Measurements from ENCODE around the gene EEF1AKMT1. TPM values are rescaled to one million over a fixed set of nuclear protein-coding genes. Genes with fewer than 3 reads are reported as not detected.

The EEF1AKMT1 gene
- total RNA-seq, 1 experiment from 2014 or later = 8.9 TPM

DNA sequence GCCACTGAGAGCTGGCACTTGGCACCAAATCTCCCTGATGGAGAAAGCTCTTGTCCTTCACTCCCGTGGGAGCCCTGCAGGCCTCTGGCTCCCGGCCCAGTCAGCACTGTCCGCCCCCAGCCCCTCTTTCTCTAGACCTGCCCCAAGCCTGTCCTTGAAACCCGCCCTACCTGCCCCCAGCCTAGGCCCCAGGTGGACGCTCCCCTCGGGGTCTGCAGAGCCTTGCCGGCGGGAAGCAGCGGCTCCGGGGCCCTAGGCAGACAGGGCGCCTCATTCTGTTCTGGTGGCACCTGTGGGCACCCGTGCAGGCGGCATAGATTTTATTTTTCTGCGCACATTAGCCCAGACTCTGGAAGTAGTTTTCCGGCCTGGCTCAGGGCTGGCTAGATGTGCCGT, 52.7 kb downstream of the EEF1AKMT1 start:
- Histone ChIP-seq H3K27me3 (ENCODE audit: insufficient read depth, low read depth) (no peaks in the 10 kb centered on the region), H3K4me2 (no peak overlapping the region), H3K9me2 (ENCODE audit: insufficient read depth) (no peaks in the 10 kb centered on the region), H3K36me3 (ENCODE audit: low read depth) (no peaks in the 10 kb centered on the region), H4K20me1 (ENCODE audit: insufficient read depth) (no peaks in the 10 kb centered on the region), H3K27ac (no peak overlapping the region), H3K9me3 (ENCODE audit: insufficient read depth, low read depth) (no peaks in the 10 kb centered on the region), H3K79me2 (ENCODE audit: low read depth) (no peaks in the 10 kb centered on the region), H3K4me1 (replicated peaks; ENCODE audit: insufficient read depth) (no peaks in the 10 kb centered on the region), H3K4me3 (no peak overlapping the region), H3F3A (ENCODE audit: insufficient read depth, low read depth) (no peaks in the 10 kb centered on the region; the same call in 1 of the 2 replicates), H2AFZ (no peak overlapping the region)
- TF ChIP-seq EZH2 (IDR thresholded peaks at IDR 0.05; ENCODE audit: low read depth) = no peak
- TF ChIP-seq, protein P1, sequence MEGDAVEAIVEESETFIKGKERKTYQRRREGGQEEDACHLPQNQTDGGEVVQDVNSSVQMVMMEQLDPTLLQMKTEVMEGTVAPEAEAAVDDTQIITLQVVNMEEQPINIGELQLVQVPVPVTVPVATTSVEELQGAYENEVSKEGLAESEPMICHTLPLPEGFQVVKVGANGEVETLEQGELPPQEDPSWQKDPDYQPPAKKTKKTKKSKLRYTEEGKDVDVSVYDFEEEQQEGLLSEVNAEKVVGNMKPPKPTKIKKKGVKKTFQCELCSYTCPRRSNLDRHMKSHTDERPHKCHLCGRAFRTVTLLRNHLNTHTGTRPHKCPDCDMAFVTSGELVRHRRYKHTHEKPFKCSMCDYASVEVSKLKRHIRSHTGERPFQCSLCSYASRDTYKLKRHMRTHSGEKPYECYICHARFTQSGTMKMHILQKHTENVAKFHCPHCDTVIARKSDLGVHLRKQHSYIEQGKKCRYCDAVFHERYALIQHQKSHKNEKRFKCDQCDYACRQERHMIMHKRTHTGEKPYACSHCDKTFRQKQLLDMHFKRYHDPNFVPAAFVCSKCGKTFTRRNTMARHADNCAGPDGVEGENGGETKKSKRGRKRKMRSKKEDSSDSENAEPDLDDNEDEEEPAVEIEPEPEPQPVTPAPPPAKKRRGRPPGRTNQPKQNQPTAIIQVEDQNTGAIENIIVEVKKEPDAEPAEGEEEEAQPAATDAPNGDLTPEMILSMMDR (conservative IDR thresholded peaks at IDR 0.05) = no peak
- no TSS peak for BruUV-seq (replicated peaks)
- ChIA-PET POLR2A (ENCODE audit: unreplicated experiment) (no interaction called here), CTCF (no interaction called here)
- intact Hi-C loops (cut with micrococcal nuclease; ENCODE audit: unreplicated experiment) = no loop called here
- DNase-seq = no peak

DNA sequence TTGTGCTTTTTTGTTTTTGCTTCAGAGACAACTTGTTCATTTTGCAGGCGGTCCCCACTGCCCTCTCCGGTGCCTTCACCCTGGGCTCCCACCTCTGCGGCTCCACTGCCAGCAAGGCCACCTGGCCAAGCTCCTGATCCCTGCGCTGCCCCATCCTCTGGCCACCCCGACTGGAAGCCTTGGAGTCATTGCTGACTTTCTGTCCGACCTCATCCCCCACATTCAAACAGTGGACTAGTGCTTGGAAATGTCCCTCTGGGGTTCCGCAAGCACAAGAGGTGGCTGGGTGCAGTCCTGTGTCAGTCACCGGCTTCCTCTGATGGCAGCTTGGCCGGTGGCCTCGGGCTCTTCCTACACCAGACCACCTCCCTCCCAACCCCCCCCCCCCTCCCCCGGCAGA, 53.3 kb downstream of the EEF1AKMT1 start:
- DNase-seq = no peak
- ChIA-PET CTCF (no interaction called here), POLR2A (ENCODE audit: unreplicated experiment) (no interaction called here)
- Histone ChIP-seq H3K36me3 (ENCODE audit: low read depth) (no peaks in the 10 kb centered on the region), H2AFZ (no peak overlapping the region), H3K4me3 (no peak overlapping the region), H3K79me2 (ENCODE audit: low read depth) (no peaks in the 10 kb centered on the region), H3K4me2 (no peak overlapping the region), H3K27me3 (ENCODE audit: insufficient read depth, low read depth) (no peaks in the 10 kb centered on the region), H3K9me2 (ENCODE audit: insufficient read depth) (no peaks in the 10 kb centered on the region), H3F3A (ENCODE audit: insufficient read depth, low read depth) (no peaks in the 10 kb centered on the region; the same call in 1 of the 2 replicates), H3K27ac (no peak overlapping the region), H3K4me1 (replicated peaks; ENCODE audit: insufficient read depth) (no peaks in the 10 kb centered on the region), H3K9me3 (ENCODE audit: insufficient read depth, low read depth) (no peaks in the 10 kb centered on the region), H4K20me1 (ENCODE audit: insufficient read depth) (no peaks in the 10 kb centered on the region)
- BruUV-seq (replicated peaks) = no TSS peak
- no peak for TF ChIP-seq EZH2 (IDR thresholded peaks at IDR 0.05; ENCODE audit: low read depth)
- TF ChIP-seq, protein P1 (conservative IDR thresholded peaks at IDR 0.05) = no peak
- intact Hi-C loops (cut with micrococcal nuclease; ENCODE audit: unreplicated experiment) = no loop called here

DNA sequence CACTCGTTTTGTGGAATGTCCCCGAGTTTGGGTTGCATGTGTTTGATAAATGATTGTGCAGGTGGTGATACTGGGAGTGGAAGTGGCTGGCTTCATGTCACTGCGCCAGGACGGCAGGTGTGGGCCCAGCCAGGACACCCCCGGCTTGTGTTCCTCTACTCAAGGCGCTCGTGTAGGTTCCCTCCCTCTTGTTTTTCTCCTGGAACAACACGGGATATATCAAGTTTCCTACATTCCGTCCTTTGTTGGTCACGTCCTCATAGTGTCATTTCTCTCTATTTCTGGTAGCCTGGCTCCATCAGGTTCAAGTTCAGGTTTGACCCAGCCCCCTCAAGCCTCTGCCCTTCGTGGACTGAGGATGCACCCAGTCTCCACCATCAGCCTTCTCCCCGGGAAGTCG, 54.0 kb downstream of the EEF1AKMT1 start:
- no TSS peak for BruUV-seq (replicated peaks)
- H3K27ac ChIP-seq = no peak overlapping the region
- no peaks in the 10 kb centered on the region for H4K20me1 ChIP-seq (ENCODE audit: insufficient read depth)
- no peaks in the 10 kb centered on the region for H3K27me3 ChIP-seq (ENCODE audit: insufficient read depth, low read depth)
- CTCF ChIA-PET = no interaction called here
- POLR2A ChIA-PET (ENCODE audit: unreplicated experiment) = no interaction called here
- H3F3A ChIP-seq (ENCODE audit: insufficient read depth, low read depth) = no peaks in the 10 kb centered on the region; the same call in 1 of the 2 replicates
- TF ChIP-seq, protein P1 (conservative IDR thresholded peaks at IDR 0.05) = no peak
- TF ChIP-seq EZH2 (IDR thresholded peaks at IDR 0.05; ENCODE audit: low read depth) = no peak
- DNase-seq = no peak
- no peaks in the 10 kb centered on the region for H3K79me2 ChIP-seq (ENCODE audit: low read depth)
- no peak overlapping the region for H3K4me3 ChIP-seq
- no peaks in the 10 kb centered on the region for H3K4me1 ChIP-seq (replicated peaks; ENCODE audit: insufficient read depth)
- H3K4me2 ChIP-seq = no peak overlapping the region
- no peak overlapping the region for H2AFZ ChIP-seq
- intact Hi-C loops (cut with micrococcal nuclease; ENCODE audit: unreplicated experiment) = no loop called here
- H3K36me3 ChIP-seq (ENCODE audit: low read depth) = no peaks in the 10 kb centered on the region
- no peaks in the 10 kb centered on the region for H3K9me3 ChIP-seq (ENCODE audit: insufficient read depth, low read depth)
- H3K9me2 ChIP-seq (ENCODE audit: insufficient read depth) = no peaks in the 10 kb centered on the region
